ENCODE data around the gene CCDC159.
"Not testable (repeated sequence)": the region's sequence is repeated elsewhere in the genome, so short reads cannot be mapped to it uniquely, and the experiment has no call there.

The CCDC159 gene

DNA sequence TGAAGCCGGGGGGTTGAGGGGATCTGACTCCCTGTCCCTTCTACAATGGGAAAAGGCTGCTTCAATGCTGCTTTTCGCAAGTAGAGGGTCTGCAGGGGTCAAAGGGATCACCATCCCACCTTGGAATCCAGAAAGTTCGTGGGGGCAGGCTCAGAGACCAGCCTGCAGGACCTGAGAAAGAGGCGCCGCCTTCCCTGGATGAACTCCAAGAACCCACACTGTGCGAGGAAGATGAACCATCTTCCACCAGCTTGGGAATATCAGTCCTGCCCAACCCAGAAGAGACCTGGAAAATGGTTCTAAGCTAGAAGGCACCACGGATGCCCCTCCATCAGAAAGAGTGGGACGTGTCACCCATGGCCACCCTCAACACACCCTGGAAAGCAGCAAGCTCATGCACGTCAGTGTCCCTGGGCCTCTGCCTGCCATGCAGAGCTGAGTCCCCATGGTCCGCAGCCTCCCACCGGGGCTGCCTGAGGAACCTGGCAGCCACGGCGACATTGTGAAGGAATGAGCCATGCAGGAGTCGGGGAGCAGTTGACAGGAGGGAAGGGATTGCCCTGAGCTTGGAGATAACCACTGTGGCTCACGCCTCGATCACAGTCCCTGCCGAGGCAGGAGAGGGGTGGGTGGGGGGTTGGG lies 21.4 kb upstream of the CCDC159 start:
- no peaks in the 10 kb centered on the region for H3K27me3 ChIP-seq (ENCODE audit: control insufficient read depth, insufficient read depth, low read length)

DNA sequence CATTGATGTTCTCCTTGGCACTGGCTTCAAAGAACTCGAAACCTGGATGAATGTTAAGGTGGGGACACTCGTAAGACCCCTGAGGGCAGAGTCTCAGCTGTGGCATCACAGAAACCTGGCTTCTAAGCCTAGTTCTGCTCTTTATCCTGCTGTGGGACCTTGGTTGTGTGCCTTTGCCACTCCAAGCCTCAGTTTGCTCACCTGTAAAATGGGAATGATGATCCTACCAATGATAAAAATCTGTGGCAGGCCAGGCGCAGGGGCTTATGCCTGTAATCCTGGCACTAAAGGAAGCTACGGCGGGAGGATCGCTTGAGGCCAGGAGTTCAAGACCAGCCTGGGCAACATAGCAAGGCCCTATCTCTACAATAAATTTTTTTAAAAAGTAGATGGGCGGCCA lies 20.8 kb upstream of the CCDC159 start:
- Histone ChIP-seq H3K4me1 (ENCODE audit: control insufficient read depth, low read depth, low read length) (peaks cover 5% of the 10 kb centered on the region), H3K27me3 (ENCODE audit: control insufficient read depth, insufficient read depth, low read length) (no peaks in the 10 kb centered on the region), H3K4me3 (ENCODE audit: low read length) (no peak overlapping the region), H3K36me3 (ENCODE audit: control insufficient read depth, low read depth, low read length) (no peaks in the 10 kb centered on the region), H3K27ac (ENCODE audit: low read length) (no peak overlapping the region), H3K9me3 (ENCODE audit: control insufficient read depth, low read depth, low read length) (no peaks in the 10 kb centered on the region), H3K9ac (ENCODE audit: low read length) (no peak overlapping the region)

More for the DNA sequence above, 21.4 kb upstream of the CCDC159 start:
- Histone ChIP-seq H3K4me3 (ENCODE audit: low read length) (no peak overlapping the region), H3K4me1 (ENCODE audit: control insufficient read depth, low read depth, low read length) (peaks cover 5% of the 10 kb centered on the region), H3K36me3 (ENCODE audit: control insufficient read depth, low read depth, low read length) (no peaks in the 10 kb centered on the region), H3K9ac (ENCODE audit: low read length) (no peak overlapping the region), H3K9me3 (ENCODE audit: control insufficient read depth, low read depth, low read length) (no peaks in the 10 kb centered on the region), H3K27ac (ENCODE audit: low read length) (no peak overlapping the region)

DNA sequence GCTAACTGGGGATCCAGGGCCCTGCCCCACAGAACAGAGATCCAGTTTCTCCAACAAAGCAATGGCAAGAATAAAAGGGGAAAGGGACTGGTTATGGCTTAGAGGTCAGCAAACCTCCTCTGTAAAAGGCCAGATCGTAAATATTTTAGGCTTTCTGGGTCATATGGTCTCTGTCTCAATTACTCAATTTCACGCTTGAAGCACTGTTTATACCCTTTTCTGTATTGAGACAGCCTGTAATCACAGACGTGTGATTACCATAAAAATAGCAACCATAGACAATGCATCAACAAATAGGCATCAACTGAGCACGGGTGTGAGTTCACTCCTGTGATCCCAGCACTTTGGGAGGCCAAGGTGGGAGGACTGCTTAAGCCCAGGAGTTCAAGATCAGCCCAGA lies 16.2 kb upstream of the CCDC159 start:
- H3K9me3 ChIP-seq (ENCODE audit: control insufficient read depth, low read depth, low read length) = no peaks in the 10 kb centered on the region
- H3K4me1 ChIP-seq (ENCODE audit: control insufficient read depth, low read depth, low read length) = no peaks in the 10 kb centered on the region
- peaks cover 6% of the 10 kb centered on the region for H3K36me3 ChIP-seq (ENCODE audit: control insufficient read depth, low read depth, low read length)
- no peak overlapping the region for H3K9ac ChIP-seq (ENCODE audit: low read length)
- H3K27me3 ChIP-seq (ENCODE audit: control insufficient read depth, insufficient read depth, low read length) = no peaks in the 10 kb centered on the region
- H3K4me3 ChIP-seq (ENCODE audit: low read length) = no peak overlapping the region
- no peak overlapping the region for H3K27ac ChIP-seq (ENCODE audit: low read length)

DNA sequence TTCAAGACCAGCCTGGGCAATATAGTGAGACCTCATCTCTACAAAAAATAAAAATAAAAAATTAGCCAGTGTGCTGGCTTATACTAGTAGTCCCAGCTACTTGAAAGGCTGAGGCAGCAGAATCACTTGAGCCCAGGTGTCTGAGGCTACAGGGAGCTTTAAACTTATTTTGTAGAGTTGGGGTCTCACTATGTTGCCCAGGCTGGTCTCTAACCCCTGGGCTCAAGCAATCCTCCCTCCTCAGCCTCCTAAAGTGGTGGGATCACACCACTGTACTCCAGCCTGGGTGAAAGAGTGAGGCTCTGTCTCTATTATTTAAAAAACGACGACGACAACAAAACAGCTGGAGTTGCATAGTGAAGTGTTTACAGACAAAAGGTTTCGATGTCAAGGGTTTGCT lies 14.8 kb upstream of the CCDC159 start:
- Histone ChIP-seq H3K4me3 (ENCODE audit: low read length) (no peak overlapping the region), H3K36me3 (ENCODE audit: control insufficient read depth, low read depth, low read length) (peaks cover 9% of the 10 kb centered on the region), H3K4me1 (ENCODE audit: control insufficient read depth, low read depth, low read length) (no peaks in the 10 kb centered on the region), H3K9ac (ENCODE audit: low read length) (no peak overlapping the region), H3K27me3 (ENCODE audit: control insufficient read depth, insufficient read depth, low read length) (no peaks in the 10 kb centered on the region), H3K9me3 (ENCODE audit: control insufficient read depth, low read depth, low read length) (no peaks in the 10 kb centered on the region), H3K27ac (ENCODE audit: low read length) (no peak overlapping the region)

DNA sequence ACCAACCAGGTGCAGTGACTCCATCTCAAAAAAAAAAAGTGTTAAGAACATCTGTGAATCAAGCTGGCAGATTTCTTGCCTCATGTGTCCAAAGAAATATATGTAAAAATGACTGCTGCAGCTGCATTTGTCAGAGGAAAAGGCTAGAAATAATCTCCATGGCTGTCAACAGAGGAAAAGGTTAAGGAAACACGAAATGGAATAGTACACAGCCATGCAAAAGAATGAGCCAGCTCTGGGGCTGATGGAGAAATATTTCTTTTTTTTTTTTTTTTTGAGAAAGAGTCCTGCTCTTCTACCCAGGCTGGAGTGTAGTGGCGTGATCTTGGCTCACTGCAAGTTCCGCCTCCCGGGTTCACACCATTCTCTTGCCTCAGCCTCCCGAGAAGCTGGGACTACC lies 13.5 kb upstream of the CCDC159 start:
- Histone ChIP-seq H3K27ac (ENCODE audit: low read length) (no peak overlapping the region), H3K4me3 (ENCODE audit: low read length) (no peak overlapping the region), H3K27me3 (ENCODE audit: control insufficient read depth, insufficient read depth, low read length) (no peaks in the 10 kb centered on the region), H3K9ac (ENCODE audit: low read length) (no peak overlapping the region), H3K4me1 (ENCODE audit: control insufficient read depth, low read depth, low read length) (no peaks in the 10 kb centered on the region), H3K36me3 (ENCODE audit: control insufficient read depth, low read depth, low read length) (peaks cover 9% of the 10 kb centered on the region), H3K9me3 (ENCODE audit: control insufficient read depth, low read depth, low read length) (no peaks in the 10 kb centered on the region)

GRCh38 chr19:11333838-11334237 lies 12.5 kb upstream of the CCDC159 start:
- H3K4me3 ChIP-seq (ENCODE audit: low read length); H3K4me1 ChIP-seq (ENCODE audit: control insufficient read depth, low read depth, low read length); H3K9ac ChIP-seq (ENCODE audit: low read length); H3K36me3 ChIP-seq (ENCODE audit: control insufficient read depth, low read depth, low read length); H3K27ac ChIP-seq (ENCODE audit: low read length); H3K27me3 ChIP-seq (ENCODE audit: control insufficient read depth, insufficient read depth, low read length); H3K9me3 ChIP-seq (ENCODE audit: control insufficient read depth, low read depth, low read length): not testable (repeated sequence)

GRCh38 chr19:11335449-11336146 lies 10.7 kb upstream of the CCDC159 start:
- Histone ChIP-seq H3K9ac (ENCODE audit: low read length) (no peak overlapping the region), H3K4me1 (ENCODE audit: control insufficient read depth, low read depth, low read length) (no peaks in the 10 kb centered on the region), H3K4me3 (ENCODE audit: low read length) (no peak overlapping the region), H3K36me3 (ENCODE audit: control insufficient read depth, low read depth, low read length) (peaks cover 9% of the 10 kb centered on the region), H3K27me3 (ENCODE audit: control insufficient read depth, insufficient read depth, low read length) (no peaks in the 10 kb centered on the region), H3K9me3 (ENCODE audit: control insufficient read depth, low read depth, low read length) (no peaks in the 10 kb centered on the region), H3K27ac (ENCODE audit: low read length) (no peak overlapping the region)

DNA sequence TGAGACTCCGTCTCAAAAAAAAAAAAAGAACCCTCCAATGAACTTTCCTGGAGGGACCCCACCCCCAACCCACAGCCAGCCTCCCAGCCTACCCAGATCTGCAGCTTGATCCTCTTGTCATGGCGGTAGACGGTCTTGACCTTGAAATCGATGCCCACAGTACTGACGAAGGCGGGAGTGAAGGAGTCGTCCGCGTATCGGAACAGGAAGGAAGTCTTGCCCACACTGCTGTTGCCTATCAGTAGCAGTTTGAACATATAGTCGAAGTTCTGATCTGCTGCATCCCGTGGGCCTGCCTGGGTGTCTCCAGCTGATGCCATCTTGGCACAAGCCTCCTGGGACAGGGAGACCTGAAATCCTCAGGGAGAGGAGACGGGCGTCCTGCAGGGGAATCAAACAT lies 9.2 kb upstream of the CCDC159 start:
- H3K9ac ChIP-seq (ENCODE audit: low read length) = no peak overlapping the region
- H3K4me3 ChIP-seq (ENCODE audit: low read length) = no peak overlapping the region
- H3K9me3 ChIP-seq (ENCODE audit: control insufficient read depth, low read depth, low read length) = no peaks in the 10 kb centered on the region
- H3K27me3 ChIP-seq (ENCODE audit: control insufficient read depth, insufficient read depth, low read length) = no peaks in the 10 kb centered on the region
- no peak overlapping the region for H3K27ac ChIP-seq (ENCODE audit: low read length)
- H3K36me3 ChIP-seq (ENCODE audit: control insufficient read depth, low read depth, low read length) = peaks cover 9% of the 10 kb centered on the region
- no peaks in the 10 kb centered on the region for H3K4me1 ChIP-seq (ENCODE audit: control insufficient read depth, low read depth, low read length)

DNA sequence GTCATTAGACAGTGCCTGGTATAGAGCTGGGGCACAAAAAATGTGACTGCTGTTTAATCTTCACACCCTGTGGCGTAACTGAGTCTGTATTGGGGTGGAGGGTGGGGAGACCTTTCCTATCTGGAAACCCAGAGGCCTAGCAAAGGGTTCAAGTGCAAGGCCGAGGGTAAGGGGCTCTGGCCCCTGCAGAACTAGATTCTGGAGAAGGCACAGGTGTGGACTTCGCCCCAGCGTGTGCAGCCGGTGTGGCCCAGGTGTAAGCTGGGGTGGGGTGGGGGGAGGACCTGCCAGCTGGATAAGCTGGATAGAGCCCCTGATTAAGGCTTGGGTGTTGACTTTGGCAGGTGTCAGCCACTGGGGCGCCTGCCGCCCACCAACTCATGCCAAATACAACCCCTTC lies 8.2 kb upstream of the CCDC159 start:
- no peak overlapping the region for H3K4me3 ChIP-seq (ENCODE audit: low read length)
- H3K27me3 ChIP-seq (ENCODE audit: control insufficient read depth, insufficient read depth, low read length) = no peaks in the 10 kb centered on the region
- H3K27ac ChIP-seq (ENCODE audit: low read length) = no peak overlapping the region
- H3K9me3 ChIP-seq (ENCODE audit: control insufficient read depth, low read depth, low read length) = no peaks in the 10 kb centered on the region
- no peak overlapping the region for H3K9ac ChIP-seq (ENCODE audit: low read length)
- H3K4me1 ChIP-seq (ENCODE audit: control insufficient read depth, low read depth, low read length) = no peaks in the 10 kb centered on the region
- peaks cover 9% of the 10 kb centered on the region for H3K36me3 ChIP-seq (ENCODE audit: control insufficient read depth, low read depth, low read length)

DNA sequence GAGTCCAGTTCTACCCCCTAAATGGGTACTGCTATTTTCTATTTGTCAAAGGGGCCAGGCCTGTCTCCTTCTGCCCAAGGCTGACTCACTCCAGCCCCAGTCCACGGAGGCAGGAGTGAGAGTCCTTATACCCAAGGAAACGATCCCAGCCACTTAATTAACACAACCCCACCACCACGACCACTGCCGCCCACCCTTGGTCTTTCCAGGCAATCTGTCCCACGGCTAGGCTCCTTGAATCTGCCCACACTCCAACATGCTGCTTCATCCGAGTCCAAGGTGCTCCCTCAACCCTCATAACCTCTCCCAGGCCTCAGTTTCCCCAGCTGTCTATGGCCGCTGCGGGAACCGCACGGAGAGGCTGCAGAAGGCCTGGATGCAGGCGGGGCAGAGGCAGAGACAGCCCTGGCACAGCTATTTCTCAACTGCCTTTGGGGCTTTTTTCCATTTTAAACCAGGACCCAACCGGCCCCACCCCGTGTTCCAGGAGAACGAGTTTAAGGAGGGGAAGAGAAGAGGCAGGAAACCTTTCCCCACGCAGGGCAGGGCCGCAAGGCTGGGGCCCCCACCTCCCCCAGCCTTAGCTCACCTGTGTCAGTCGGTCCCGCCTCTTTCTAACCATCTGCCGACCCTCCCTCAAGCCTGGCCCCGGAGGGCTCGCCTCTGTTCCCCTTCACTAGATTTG lies 7.6 kb upstream of the CCDC159 start:
- H3K27ac ChIP-seq (ENCODE audit: low read length) = no peak overlapping the region
- H3K9ac ChIP-seq (ENCODE audit: low read length) = peak overlapping the region; percentile 19
- no peaks in the 10 kb centered on the region for H3K4me1 ChIP-seq (ENCODE audit: control insufficient read depth, low read depth, low read length)
- no peaks in the 10 kb centered on the region for H3K27me3 ChIP-seq (ENCODE audit: control insufficient read depth, insufficient read depth, low read length)
- no peaks in the 10 kb centered on the region for H3K9me3 ChIP-seq (ENCODE audit: control insufficient read depth, low read depth, low read length)
- H3K4me3 ChIP-seq (ENCODE audit: low read length) = peak overlapping the region; percentile 67
- peaks cover 5% of the 10 kb centered on the region for H3K36me3 ChIP-seq (ENCODE audit: control insufficient read depth, low read depth, low read length)

DNA sequence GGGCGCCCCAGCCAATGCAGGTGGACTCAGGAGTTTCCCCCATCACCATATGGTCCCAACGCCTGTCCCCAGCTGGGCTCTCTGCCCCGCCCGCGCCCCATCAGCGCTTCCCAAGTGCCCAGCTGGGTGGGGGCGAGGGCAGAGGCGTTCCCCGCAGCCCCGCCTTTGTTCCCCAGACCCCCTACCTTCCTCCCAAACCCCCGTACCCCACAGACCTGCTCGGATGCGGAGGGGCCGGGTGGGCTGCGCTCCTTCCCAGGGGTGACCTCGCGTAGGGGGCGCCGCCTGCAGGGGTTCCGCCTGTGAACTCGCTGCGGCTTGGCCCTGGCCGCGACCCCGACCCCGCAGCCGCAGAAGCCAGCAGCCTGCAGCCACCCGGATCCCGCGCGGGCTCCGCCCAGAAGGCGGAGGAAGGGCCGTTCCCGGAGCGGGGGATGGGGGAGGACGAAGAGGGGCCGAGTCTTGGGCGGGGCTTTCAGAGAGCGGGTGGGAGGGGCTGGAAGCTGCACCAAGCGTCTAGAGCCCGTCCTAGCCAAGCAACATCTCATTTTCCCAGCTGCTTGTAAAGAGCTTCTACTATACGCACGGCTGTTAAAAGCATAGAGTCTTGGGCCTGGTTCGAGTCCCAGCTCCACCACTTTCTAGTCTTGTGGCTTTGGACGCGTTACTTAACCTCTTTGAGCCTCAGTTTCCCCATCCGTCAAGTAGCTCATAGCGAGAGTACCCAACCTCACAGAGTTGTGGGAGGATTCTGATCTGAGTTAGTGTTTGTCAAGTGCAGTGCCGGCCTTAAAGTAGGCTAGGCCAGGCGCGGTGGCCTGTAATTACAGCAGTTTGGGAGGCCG lies 6.8 kb upstream of the CCDC159 start, which contains the start of gene RAB3D:
RAB3D (minus strand) TSS at position 404 of the 845 bp plus-strand sequence. CDS start 2,258 bp downstream, outside the sequence.
- no peak within 1 kb of the TSS for H3K27ac ChIP-seq (ENCODE audit: low read length)
- peak within 1 kb of the TSS; percentile 19 for H3K9ac ChIP-seq (ENCODE audit: low read length)
- H3K4me3 ChIP-seq (ENCODE audit: low read length) = peak within 1 kb of the TSS; percentile 67

More for the DNA sequence above, 6.8 kb upstream of the CCDC159 start, which contains the start of gene RAB3D:
- H3K36me3 ChIP-seq (ENCODE audit: control insufficient read depth, low read depth, low read length) = peaks cover 5% of the 10 kb centered on the region
- no peaks in the 10 kb centered on the region for H3K4me1 ChIP-seq (ENCODE audit: control insufficient read depth, low read depth, low read length)
- H3K9me3 ChIP-seq (ENCODE audit: control insufficient read depth, low read depth, low read length) = no peaks in the 10 kb centered on the region
- H3K27me3 ChIP-seq (ENCODE audit: control insufficient read depth, insufficient read depth, low read length) = no peaks in the 10 kb centered on the region
